SK-N-SH treated with all-trans-retinoic acid at 6 μM for 48 hours (cell line): ENCODE measurements around the gene NOP14.

ENCODE experiments used
- ATAC-seq: fragments of 200-7000 bp; cut with Tn5 transposase; 3 replicates; pipeline ENCODE4 v1.9.1; 2020; ENCODE audit warnings: mild to moderate bottlenecking, moderate library complexity
- ARNTL ChIP-seq: fragments of 450-650 bp; formaldehyde crosslinking; IDR thresholded peaks from 2 replicates; pipeline ENCODE4 v1.5.0; 2020; ENCODE audit warnings: low read depth, mild to moderate bottlenecking, moderate library complexity, borderline replicate concordance
- BACH2 ChIP-seq: fragments of 250-450 bp; sonication (Bioruptor Pico); IDR thresholded peaks from 2 replicates; pipeline ENCODE4 v1.9.0; 2021; ENCODE audit warnings: mild to moderate bottlenecking, borderline replicate concordance
- CSDC2 ChIP-seq: fragments of 250-450 bp; sonication (Bioruptor Pico); IDR thresholded peaks from 2 replicates; pipeline ENCODE4 v1.5.0; 2020; ENCODE audit warnings: mild to moderate bottlenecking, moderate library complexity
- ESRRG ChIP-seq: fragments of 250-450 bp; sonication (Bioruptor Pico); IDR thresholded peaks from 2 replicates; pipeline ENCODE4 v1.6.1; 2021; ENCODE audit warnings: mild to moderate bottlenecking
- GLIS3 ChIP-seq: fragments of 250-450 bp; sonication (Bioruptor Pico); IDR thresholded peaks from 2 replicates; pipeline ENCODE4 v1.5.0; 2020; ENCODE audit warnings: mild to moderate bottlenecking, moderate library complexity
- ISL1 ChIP-seq: fragments of 250-450 bp; sonication (Bioruptor Pico); IDR thresholded peaks from 2 replicates; pipeline ENCODE4 v2.1.2; 2022; ENCODE audit warnings: mild to moderate bottlenecking, moderate library complexity
- OSR1 ChIP-seq: fragments of 250-450 bp; sonication (Bioruptor Pico); IDR thresholded peaks from 2 replicates; pipeline ENCODE4 v1.8.0; 2022; ENCODE audit warnings: moderate library complexity, mild to moderate bottlenecking, inconsistent platforms
- PPARA ChIP-seq: fragments of 250-450 bp; sonication (Bioruptor Pico); IDR thresholded peaks from 2 replicates; pipeline ENCODE4 v1.5.0; 2020; ENCODE audit warnings: mild to moderate bottlenecking, borderline replicate concordance
- SNAI2 ChIP-seq: fragments of 250-450 bp; sonication (Bioruptor Pico); IDR thresholded peaks from 2 replicates; pipeline ENCODE4 v1.5.0; 2020; ENCODE audit warnings: mild to moderate bottlenecking, moderate library complexity
- TCF4 ChIP-seq: fragments of 250-450 bp; sonication (Bioruptor Pico); IDR thresholded peaks from 2 replicates; pipeline ENCODE4 v1.8.0; 2021; ENCODE audit warnings: mild to moderate bottlenecking, moderate library complexity, borderline replicate concordance
- TOX ChIP-seq: fragments of 250-450 bp; sonication (Bioruptor Pico); IDR thresholded peaks from 2 replicates; pipeline ENCODE4 v1.8.0; 2021; ENCODE audit warnings: mild to moderate bottlenecking, moderate library complexity, borderline replicate concordance
- TSHZ2 ChIP-seq: fragments of 250-450 bp; sonication (Bioruptor Pico); IDR thresholded peaks from 2 replicates; pipeline ENCODE4 v1.5.0; 2020; ENCODE audit warnings: mild to moderate bottlenecking, moderate library complexity
- ZC3H10 ChIP-seq: fragments of 250-450 bp; sonication (Bioruptor Pico); IDR thresholded peaks from 2 replicates; pipeline ENCODE4 v1.5.1; 2021; ENCODE audit warnings: mild to moderate bottlenecking, moderate library complexity
- ZFP3 ChIP-seq: fragments of 250-450 bp; sonication (Bioruptor Pico); IDR thresholded peaks from 2 replicates; pipeline ENCODE4 v1.5.0; 2020; ENCODE audit warnings: mild to moderate bottlenecking, moderate library complexity
- ZFP30 ChIP-seq: fragments of 450-650 bp; formaldehyde crosslinking; IDR thresholded peaks from 2 replicates; pipeline ENCODE4 v1.5.0; 2022; ENCODE audit warnings: mild to moderate bottlenecking, moderate library complexity
- ZNF565 ChIP-seq: fragments of 450-650 bp; formaldehyde crosslinking; conservative IDR thresholded peaks from 2 replicates; pipeline ENCODE4 v1.5.0; 2020; ENCODE audit warnings: low read depth, mild to moderate bottlenecking, moderate library complexity
- ZNF70 ChIP-seq: fragments of 450-650 bp; formaldehyde crosslinking; IDR thresholded peaks from 2 replicates; pipeline ENCODE4 v1.5.0; 2020; ENCODE audit warnings: mild to moderate bottlenecking, moderate library complexity
- ZNF8 ChIP-seq: fragments of 450-650 bp; formaldehyde crosslinking; IDR thresholded peaks from 2 replicates; pipeline ENCODE4 v1.5.0; 2020; ENCODE audit warnings: mild to moderate bottlenecking, moderate library complexity
- TF ChIP-seq, protein P1 (sequence below): fragments of 250-450 bp; sonication (Bioruptor Pico); IDR thresholded peaks from 2 replicates; pipeline ENCODE4 v1.5.1; 2020; ENCODE audit warnings: low read depth, mild to moderate bottlenecking, moderate library complexity
- TF ChIP-seq, protein P2 (sequence below): fragments of 250-450 bp; sonication (Bioruptor Pico); IDR thresholded peaks from 2 replicates; pipeline ENCODE4 v1.5.1; 2021; ENCODE audit warnings: mild to moderate bottlenecking, moderate library complexity
- TF ChIP-seq, protein P3 (sequence below): fragments of 250-450 bp; sonication (Bioruptor Pico); IDR thresholded peaks from 2 replicates; pipeline ENCODE4 v1.8.0; 2020; ENCODE audit warnings: mild to moderate bottlenecking, moderate library complexity, borderline replicate concordance

NOP14 gene

GRCh38 chr4:2965262-2965661 lies 2.1 kb upstream of the NOP14 start:
- ATAC-seq = no peak
- TF ChIP-seq TOX (CRISPR knock-in tag) = no peak
- no peak for TF ChIP-seq ZFP30 (CRISPR knock-in tag)
- TF ChIP-seq PPARA = no peak
- TF ChIP-seq SNAI2 = no peak
- TF ChIP-seq ZNF8 = no peak
- TF ChIP-seq ZNF70 = no peak
- no peak for TF ChIP-seq OSR1 (CRISPR knock-in tag)
- TF ChIP-seq, protein P1, sequence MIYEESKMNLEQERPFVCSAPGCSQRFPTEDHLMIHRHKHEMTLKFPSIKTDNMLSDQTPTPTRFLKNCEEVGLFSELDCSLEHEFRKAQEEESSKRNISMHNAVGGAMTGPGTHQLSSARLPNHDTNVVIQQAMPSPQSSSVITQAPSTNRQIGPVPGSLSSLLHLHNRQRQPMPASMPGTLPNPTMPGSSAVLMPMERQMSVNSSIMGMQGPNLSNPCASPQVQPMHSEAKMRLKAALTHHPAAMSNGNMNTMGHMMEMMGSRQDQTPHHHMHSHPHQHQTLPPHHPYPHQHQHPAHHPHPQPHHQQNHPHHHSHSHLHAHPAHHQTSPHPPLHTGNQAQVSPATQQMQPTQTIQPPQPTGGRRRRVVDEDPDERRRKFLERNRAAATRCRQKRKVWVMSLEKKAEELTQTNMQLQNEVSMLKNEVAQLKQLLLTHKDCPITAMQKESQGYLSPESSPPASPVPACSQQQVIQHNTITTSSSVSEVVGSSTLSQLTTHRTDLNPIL (CRISPR knock-in tag) = no peak
- TF ChIP-seq, protein P2, sequence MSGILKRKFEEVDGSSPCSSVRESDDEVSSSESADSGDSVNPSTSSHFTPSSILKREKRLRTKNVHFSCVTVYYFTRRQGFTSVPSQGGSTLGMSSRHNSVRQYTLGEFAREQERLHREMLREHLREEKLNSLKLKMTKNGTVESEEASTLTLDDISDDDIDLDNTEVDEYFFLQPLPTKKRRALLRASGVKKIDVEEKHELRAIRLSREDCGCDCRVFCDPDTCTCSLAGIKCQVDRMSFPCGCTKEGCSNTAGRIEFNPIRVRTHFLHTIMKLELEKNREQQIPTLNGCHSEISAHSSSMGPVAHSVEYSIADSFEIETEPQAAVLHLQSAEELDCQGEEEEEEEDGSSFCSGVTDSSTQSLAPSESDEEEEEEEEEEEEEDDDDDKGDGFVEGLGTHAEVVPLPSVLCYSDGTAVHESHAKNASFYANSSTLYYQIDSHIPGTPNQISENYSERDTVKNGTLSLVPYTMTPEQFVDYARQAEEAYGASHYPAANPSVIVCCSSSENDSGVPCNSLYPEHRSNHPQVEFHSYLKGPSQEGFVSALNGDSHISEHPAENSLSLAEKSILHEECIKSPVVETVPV (CRISPR knock-in tag) = no peak
- no peak for TF ChIP-seq GLIS3 (CRISPR knock-in tag)
- no peak for TF ChIP-seq ZFP3
- TF ChIP-seq CSDC2 (CRISPR knock-in tag) = no peak
- TF ChIP-seq ARNTL (CRISPR knock-in tag) = no peak
- no peak for TF ChIP-seq BACH2 (CRISPR knock-in tag)
- TF ChIP-seq ESRRG (CRISPR knock-in tag) = no peak
- no peak for TF ChIP-seq ZC3H10
- TF ChIP-seq ISL1 (CRISPR knock-in tag) = no peak
- TF ChIP-seq TSHZ2 (CRISPR knock-in tag) = no peak
- TF ChIP-seq, protein P3, sequence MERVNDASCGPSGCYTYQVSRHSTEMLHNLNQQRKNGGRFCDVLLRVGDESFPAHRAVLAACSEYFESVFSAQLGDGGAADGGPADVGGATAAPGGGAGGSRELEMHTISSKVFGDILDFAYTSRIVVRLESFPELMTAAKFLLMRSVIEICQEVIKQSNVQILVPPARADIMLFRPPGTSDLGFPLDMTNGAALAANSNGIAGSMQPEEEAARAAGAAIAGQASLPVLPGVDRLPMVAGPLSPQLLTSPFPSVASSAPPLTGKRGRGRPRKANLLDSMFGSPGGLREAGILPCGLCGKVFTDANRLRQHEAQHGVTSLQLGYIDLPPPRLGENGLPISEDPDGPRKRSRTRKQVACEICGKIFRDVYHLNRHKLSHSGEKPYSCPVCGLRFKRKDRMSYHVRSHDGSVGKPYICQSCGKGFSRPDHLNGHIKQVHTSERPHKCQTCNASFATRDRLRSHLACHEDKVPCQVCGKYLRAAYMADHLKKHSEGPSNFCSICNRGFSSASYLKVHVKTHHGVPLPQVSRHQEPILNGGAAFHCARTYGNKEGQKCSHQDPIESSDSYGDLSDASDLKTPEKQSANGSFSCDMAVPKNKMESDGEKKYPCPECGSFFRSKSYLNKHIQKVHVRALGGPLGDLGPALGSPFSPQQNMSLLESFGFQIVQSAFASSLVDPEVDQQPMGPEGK (CRISPR knock-in tag) = no peak
- TF ChIP-seq TCF4 (CRISPR knock-in tag) = no peak

DNA sequence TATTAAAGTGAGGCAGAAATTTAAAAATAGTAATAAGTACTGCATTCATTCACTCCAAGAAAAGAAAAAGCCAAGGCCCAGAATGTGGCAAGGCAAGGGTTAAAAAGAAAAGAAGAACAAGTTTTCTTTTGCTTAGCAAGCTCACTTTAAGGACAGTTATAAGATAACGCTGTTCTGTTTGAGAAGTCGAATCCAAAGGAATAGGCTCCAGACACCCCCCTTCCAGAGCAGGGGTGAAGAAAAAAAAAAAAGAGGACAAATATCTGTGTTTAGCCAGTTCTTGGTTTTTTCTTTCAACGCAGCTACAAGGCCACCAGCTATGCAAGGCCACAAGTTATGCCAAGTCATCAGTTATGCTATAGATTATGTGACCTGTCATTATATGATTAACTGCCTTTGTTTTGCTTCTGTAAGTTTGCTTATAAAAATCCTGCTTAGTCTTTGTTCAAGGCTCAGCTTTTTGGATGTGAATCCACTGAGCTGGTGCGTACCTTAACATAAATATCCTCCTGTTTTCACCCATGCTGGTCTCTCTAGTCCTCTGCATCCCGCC lies 1.6 kb upstream of the NOP14 start:
- no peak for TF ChIP-seq PPARA
- no peak for TF ChIP-seq ZNF8
- TF ChIP-seq ARNTL (CRISPR knock-in tag) = no peak
- TF ChIP-seq, protein P3 (CRISPR knock-in tag) = no peak
- no peak for TF ChIP-seq ZFP3
- TF ChIP-seq, protein P1 (CRISPR knock-in tag) = no peak
- no peak for TF ChIP-seq SNAI2
- TF ChIP-seq ISL1 (CRISPR knock-in tag) = no peak
- TF ChIP-seq ESRRG (CRISPR knock-in tag) = no peak
- TF ChIP-seq ZNF70 = no peak
- TF ChIP-seq ZFP30 (CRISPR knock-in tag) = no peak
- TF ChIP-seq ZNF565 (CRISPR knock-in tag) = no peak
- TF ChIP-seq CSDC2 (CRISPR knock-in tag) = no peak
- no peak for ATAC-seq
